ENCODE measurements around the gene PDS5B.

GRCh38 chr13:32548837-32549236 lies 37.4 kb upstream of the PDS5B start:
- TF ChIP-seq YBX1 (IDR thresholded peaks at IDR 0.05) (no peak), POLR2A (IDR thresholded peaks at IDR 0.05; ENCODE audit: low read depth, low read length) (no peak), CEBPZ (IDR thresholded peaks at IDR 0.05; ENCODE audit: low read depth, low read length) (no peak), MYB (IDR thresholded peaks at IDR 0.05; ENCODE audit: borderline replicate concordance, low read depth, low read length) (no peak), MAX (IDR thresholded peaks at IDR 0.05; ENCODE audit: low read depth, low read length) (no peak), ETV6 (conservative IDR thresholded peaks at IDR 0.05 in 1 of 2, IDR thresholded peaks at IDR 0.05 in 1 of 2; ENCODE audit: borderline replicate concordance in 1 of 2, low read depth in 1 of 2) (no peak)

Measured in GM12878 (cell line).